Posterior vena cava (tissue), 2 donors: ENCODE results near the gene GPR157. TPM values are rescaled to one million over a fixed set of nuclear protein-coding genes. Genes with fewer than 3 reads are reported as not detected.
A peak's percentile ranks its signal among the peaks of the same experiment; 100 is the strongest.

Experiments used
- DNase-seq: peaks from one replicate; pipeline ENCODE4 v3.0.0-alpha.2; 2020; ENCODE audit warnings: low spot score
- intact Hi-C, 2 donors: fragments of 100-400 bp; cut with DNase I; formaldehyde crosslinking; loops; one replicate each; pipeline versions ENCODE4 v1.14.1 to v1.14.2; 2022 to 2023
- total RNA-seq, 2 donors: library from RNA; stranded (reverse); fragmentation: NEBNext Ultra II Directional; extraction: Animal tissue kit (Norgen Biotek cat#: 25700); gene quantifications; one replicate each; pipeline ENCODE4 v1.2.1, GENCODE V29; 2021
- donor health status: DM: yes; HTN: yes; CAD: no.
- donor health status: DM: yes; HTN: yes; CAD: no.

GPR157 gene
- total RNA-seq, 2 donors from 2014 or later = 8.3 to 9.9 TPM

DNA sequence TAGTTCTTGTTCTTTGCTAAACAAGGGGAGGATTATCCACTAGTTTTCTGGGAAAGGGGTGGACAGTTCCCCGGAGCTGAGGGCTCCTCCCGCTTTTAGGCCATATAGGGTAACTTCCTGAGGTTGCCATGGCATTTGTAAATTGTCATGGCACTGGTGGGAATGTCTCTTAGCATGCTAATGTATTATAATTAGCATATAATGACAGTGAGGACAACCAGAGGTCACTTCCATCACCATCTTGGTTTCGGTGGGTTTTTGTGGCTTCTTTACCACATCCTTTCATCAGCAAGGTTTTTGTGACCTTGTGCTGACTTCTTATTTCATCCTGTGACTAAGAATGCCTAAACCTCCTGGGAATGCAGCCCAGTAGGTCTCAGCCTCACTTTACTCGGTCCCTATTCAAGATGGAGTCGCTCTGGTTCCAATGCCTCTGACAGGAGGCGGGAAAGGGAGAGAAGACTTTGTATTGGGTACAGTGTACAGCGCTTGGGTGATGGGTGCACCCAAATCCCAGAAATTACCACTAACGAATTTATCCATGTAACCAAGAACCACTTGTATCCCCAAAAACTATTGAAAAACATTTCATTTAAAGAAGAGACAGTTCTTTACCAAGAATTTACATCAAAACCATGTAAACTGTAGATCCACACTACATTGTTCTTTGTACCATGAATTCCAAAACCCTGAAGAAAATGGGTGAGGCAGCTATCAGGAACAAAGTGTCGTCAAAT lies 50.7 kb downstream of the GPR157 start:
- intact Hi-C loops = no loop called here
- DNase-seq = no peak

DNA sequence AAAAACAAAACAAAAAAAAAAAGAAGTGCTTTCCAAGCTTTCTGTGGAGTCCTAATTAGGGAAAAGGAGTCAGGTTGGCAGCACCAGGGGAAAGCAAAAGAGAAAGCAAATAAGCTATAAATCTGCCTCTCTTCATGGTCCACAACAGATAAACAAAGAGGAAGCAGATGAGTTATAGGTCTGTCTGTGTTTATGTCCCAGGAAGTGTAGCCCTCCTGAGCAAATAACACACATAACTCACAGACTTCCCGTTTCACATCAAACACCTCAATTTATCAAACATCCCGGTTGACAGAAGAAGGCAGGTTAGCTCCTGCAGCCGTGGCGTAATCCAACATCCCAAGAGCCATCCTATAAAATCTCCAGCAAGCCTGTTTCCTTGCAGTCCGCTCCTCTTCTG lies 53.9 kb downstream of the GPR157 start:
- intact Hi-C loops = no loop called here
- DNase-seq = no peak

DNA sequence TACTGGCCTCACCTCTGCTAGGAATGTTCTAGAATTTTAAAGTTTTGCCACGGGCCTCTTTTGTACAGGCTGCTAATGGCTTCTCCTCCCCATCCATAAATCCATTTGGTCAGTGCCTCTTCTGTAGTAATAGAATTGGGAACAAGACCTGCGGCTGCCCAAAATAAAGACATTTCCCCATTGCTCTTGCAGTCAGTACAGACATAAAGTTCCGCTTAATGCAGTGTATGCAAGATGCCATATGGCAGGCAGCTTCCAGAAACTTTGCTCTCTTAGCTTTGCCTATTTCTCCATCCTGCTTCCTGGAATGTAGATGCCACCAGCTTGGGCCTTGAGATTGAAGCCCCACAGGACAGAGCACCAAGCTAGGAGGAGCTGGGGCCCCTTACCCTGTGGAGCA lies 55.8 kb downstream of the GPR157 start:
- no peak for DNase-seq
- intact Hi-C loops = no loop called here

DNA sequence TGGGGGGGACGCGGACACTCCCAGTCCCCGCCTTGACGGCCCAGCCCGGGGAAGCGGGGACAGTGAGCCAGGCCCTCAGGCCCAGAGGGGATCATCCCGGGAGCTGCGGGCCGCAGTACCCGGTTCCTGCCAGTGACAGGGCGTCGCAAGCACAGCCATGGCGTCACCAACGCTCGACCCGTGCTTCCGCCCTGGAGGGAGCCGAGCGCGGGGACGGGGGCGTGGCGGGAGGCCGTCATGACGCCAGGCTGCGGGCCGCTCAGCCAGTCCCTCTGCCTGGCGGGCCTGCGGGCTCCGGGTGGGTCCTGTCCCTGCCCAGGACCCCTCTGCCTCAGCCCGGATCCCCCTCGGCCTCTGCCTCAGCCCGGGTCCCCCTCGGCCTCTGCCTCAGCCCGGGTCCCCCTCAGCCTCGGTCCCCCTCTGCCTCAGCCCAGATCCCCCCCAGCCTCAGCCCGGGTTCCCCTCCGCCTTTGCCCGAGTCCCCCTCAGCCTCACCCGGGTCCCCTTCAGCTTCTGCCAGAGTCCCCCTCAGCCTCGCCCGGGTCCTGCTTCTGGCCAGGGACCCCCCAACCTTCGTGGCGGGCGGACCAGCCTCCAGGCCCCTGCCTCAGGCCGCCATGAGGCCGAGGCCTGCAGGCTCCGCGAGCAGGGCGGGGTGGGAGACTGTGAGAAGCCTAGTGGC lies 57.2 kb downstream of the GPR157 start:
- DNase-seq = no peak
- intact Hi-C loops = no loop called here

DNA sequence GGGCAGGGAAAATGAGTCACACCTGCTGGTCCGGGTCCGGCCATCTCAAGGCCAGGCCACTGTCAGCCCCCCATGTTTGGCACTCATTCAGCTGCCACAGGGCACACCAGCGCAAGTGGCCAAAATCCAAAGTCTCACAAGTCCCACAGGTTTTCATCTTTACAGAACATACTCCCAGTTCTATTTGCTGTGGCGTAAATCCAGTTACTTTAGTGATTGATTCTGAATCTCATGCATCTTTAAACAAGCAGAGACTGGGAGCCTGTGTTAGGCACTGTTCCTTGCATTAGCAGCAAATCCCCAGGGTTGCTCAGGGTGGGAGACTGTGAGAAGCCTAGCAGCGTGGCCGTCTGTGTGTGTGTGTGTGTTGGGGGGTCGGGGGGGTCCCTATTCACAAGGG lies 58.4 kb downstream of the GPR157 start:
- peak; percentile 45 for DNase-seq
- intact Hi-C loops = no loop called here

DNA sequence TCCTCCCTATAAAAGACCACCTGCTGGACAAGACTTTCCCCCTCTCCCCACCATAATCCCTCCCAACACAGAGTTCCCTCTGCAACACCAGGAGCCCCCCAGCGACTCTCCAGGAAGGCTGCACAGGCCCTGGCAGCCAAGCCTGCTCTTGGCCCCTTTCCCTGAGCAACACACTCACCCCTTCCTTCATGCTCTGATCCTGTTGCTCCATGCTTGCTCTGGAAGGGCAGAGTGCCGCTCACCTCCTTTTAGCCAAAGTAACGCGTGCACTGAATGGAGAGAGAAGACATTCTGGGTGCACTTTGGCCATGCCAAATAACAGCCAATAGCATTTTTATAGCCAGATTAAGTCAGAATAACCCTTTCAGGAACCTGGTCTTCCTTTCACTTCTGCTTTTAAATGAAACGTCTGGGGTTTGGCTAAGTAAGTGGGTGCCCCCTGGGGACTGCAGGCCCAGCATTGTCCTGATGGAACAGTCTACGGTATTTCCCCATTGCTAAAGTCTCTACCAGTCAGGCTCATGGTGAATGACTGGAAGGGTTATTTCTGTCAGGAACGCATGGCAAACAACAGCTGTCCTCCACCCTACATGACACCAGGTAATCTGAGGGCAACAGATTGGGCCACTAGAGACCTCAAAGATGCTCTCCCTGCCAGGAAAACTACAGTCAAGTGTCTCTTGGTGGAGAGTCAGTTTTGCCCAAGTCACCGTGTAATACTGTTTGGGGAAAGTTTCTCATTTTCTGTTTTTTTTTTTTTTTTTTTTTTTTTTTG lies 59.4 kb downstream of the GPR157 start, which contains the start of gene SLC2A5:
Gene SLC2A5 (minus strand): TSS at position 310 of the 775 bp plus-strand sequence. CDS start 99 bp downstream, at position 211.
- DNase-seq = peak; percentile 78
- intact Hi-C loops = no loop called here

DNA sequence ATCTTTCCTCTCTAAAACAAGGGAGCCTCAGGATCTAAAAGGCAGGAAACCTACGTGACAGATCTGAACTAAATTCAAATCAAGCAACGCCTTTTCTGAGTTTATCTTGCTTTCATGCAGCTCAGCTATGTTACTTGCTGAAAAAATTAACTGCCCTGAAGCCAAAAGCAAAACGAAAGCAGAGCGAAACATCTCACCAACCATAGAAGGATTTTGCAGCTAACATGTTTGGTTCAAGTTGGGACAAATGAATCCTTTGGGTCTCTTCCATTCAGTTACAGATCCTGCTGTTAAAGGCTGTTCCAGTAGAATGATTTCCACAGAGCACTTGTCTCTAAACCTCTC lies 59.9 kb downstream of the GPR157 start:
- intact Hi-C loops = no loop called here
- DNase-seq = no peak

DNA sequence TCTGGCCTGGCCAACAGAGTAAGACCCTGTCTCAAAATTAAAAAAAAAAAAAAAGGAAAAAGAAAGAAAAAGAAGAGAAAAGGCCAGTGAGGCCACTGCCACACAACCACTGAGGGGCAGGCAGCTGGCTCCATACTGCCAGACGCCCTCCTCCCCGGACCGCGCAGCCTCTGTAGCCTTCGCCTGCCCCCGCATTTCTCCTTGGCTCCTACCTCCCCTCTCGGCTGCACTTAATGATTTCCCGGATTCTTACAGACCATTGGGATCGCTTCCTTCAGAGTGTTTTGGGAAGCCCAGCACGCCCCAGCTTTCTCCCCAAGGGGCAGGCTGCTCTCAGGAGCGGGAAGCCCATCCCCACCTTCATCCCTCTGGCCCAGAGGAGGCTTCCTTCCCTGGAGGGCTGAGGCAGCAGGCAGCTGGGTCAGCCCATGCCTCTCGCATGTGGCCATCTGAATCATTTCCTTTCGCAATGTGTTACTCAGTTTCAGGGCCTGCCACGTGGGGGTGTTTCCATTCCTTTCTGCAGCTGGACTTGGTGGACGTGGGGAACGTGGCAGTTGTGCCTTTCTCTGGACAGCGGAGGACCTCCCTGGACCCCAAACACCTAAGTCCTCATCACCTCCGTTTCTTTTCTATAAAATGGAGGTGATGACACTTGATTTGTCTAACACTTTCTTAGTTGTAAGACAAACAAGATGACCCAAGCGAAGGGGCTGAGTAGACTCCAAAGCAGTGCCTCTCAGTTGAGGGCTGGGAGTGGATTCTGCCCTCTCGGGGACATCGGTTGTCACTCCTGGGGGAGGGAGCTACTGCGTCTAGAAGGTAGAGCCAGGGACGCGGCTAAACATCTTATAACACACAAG lies 61.7 kb downstream of the GPR157 start:
- peak; percentile 87 for DNase-seq
- intact Hi-C loops = no loop called here

DNA sequence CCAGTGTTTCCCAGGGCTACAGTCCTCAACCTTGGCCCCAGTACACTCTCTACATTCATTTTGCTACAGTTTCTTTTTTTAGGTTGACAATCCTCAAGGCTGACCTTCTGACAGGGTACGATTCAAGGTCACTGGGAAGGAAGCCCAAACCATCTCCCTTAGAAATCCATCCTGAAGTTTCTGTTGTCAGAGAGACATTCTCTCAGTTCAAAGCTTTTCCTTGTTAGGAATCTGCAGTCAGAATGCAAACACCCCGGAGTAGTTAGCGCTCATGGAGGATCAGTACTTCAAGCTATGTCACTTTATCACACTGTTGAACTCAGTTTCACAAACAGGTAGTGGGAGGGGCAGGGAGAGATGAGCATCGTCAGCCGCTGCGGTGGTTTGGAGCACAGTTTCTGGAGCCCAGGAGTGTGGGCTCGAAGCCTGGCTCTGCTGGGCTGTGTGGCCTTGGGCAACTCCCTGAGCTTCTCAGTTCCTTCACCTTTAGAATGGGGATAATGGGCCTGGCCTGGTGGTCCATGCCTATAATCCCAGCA lies 63.6 kb downstream of the GPR157 start:
- peak; percentile 64 for DNase-seq
- intact Hi-C loops = no loop called here

DNA sequence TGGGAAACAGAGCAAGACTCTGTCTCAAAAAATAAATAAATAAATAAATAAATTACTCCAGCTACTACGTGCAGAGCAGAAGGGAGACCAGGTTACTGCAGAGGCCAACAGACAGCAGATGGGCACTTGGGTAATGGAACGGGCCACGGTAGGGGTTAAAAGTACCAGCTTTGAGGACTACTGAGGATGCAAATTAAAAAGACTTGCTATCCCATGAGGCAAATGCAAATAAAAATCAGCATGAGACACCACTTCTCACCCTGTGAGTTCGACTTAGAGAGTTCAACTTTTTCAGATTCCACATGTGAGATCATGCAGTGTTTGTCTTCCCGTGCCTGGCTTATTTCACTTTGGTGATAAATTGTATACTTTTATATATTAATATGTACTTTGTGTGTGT lies 66.1 kb downstream of the GPR157 start:
- intact Hi-C loops = no loop called here
- DNase-seq = no peak

DNA sequence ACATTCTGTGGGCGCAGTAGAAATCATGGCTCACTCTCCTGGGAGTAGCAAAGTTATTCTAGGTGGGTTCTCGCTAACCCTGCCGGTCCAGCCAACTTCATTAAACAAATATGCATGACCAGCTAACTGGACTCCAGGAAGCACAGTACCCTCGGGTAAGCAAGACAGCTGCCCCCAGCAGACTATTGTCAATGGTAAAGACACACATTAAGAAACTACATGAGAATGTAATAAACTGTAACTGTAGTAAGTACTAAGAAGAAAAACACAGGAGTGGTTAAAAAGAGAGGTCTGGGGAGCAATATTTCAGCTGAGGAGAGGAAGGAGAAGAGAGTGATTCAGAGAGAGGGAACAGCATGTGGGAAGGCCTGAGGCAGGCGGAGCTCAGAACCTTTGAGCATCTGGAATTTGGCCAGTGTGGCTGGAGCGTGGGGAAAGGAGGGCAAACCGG lies 66.9 kb downstream of the GPR157 start:
- intact Hi-C loops = no loop called here
- peak; percentile 66 for DNase-seq

DNA sequence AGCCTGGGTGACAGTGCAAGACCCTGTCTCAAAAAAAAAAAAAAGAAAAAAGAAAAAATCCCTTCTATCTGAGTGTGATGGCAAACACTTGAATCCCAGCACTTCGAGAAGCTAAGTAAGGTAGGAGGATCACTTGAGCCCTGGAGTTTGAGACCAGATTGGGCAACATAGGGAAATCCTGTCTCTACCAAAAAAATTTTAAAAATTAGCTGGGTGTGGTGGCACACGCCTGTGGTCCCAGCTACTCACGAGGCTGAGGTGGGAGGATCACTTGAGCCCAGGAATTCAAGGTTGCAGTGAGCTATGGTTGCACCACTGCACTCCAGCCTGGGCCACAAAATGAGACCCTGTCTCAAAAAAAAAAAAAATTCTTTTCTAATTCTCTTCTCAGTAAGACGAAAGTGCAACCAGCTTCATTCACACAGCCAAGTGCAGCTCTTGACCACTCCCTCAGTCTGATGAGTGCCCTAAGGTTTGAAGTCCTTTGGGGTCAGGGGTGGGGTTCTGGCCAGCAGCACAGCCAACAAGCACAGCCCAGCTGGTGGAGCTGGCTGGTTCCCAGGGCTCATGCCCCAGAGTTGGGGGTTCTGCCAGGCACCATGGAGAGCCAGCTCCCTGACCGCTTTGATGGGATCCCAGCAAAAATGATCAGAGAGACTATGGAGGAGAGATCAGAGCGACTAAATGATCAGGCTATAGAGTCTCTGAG lies 67.5 kb downstream of the GPR157 start:
- DNase-seq = peak; percentile 62
- intact Hi-C loops = no loop called here

DNA sequence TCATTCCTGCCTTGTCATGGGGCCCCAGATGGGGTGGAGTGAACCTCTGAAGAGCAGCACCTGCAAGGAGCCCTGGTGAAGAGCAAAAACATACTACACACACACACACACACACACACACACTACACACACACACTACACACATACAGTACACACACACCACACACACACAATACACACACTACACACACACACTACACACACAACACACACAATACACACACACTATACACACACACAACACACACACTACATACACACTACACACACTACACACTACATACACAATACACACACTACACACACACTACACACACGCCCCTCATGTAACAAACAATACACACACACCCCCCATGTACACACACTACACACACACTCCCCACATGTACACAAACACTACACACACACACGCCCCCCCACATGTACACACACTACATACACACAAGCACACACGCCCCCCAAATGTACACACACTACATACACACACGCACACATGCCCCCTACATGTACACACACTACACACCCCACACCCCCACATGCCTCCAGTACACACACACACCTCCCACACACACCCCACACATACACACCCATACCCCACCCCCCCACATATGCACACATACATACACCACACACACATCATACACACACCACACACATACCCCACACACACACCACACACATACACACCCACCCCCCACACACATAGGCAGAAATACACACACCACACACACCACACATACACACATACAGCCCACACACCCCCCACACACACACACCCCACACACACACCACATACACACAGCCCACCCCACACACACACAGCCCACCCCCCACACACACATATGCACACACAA lies 68.8 kb downstream of the GPR157 start:
- intact Hi-C loops = no loop called here
- DNase-seq = peak; percentile 18

DNA sequence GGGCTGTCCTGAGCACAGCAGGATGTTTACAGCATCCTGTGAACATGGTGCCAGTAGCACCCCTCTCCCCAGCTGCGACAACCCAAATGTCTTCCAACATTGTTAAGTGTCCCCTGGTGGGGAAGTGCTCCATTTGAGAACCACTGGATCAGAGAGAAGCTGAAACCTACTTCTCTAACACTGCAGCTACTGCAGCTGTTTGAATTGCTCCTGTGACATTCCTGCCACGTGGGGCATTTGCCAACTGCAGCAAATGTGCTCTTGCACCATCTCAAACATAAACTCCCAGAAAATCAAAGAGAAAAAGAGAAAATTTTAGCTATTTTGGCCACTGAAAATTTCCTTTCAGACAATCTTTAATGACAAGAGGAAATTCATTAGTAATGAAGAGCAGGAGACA lies 70.4 kb downstream of the GPR157 start:
- DNase-seq = peak; percentile 26
- intact Hi-C loops = no loop called here

DNA sequence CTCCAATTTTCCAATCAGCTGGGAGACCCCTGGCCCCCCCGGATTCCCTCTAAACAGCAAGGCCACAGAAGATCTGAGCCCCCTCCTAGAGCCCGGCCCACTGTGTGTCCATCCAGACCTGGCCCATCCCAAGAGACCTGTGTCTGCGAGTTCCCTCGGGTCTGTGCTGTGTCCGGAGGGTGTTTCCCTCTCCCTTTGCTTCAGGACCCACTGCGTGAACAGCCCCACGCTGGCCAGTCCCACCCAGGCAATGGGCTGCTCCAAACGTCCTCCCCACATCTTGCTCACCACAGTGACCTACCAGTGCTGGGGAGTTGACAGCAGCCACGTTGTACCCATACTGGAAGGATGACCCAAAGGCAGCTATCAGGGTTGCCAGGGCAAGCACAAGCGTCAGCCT lies 71.1 kb downstream of the GPR157 start:
- intact Hi-C loops = no loop called here
- DNase-seq = peak; percentile 67

DNA sequence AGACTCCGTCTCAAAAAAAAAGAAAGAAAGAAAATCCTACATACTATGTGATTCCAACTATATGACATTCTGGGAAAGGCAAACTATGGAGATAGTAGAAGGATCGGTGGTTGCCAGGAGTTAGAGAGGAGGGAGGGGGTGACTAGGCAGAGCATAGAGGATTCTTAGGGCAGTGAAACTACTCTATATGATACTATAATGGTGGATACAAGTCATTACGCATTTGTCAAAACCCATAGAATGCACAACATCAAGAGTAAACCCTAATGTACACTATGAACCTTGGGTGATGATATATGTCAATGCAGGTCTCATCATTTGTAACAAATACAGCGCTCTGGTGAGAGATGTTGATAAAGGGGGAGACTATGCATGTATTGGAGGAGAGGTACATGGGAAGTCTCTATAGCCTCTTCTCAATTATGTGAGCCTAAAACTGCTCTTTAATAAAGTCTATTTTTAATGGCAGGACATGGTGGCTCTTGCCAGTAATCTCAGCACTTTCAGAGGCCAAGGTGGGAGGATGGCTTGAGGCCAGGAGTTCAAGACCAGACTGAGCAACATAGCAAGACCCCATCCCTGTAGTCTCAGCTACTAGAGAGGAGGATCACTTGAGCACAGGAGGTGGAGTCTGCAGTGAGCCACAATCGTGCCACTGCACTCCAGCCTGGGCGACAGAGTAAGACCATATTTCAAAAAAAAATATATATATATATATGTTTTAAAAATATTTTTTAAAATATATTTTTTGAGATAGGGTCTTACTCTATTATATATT lies 76.4 kb downstream of the GPR157 start:
- intact Hi-C loops = no loop called here
- DNase-seq = peak; percentile 36

DNA sequence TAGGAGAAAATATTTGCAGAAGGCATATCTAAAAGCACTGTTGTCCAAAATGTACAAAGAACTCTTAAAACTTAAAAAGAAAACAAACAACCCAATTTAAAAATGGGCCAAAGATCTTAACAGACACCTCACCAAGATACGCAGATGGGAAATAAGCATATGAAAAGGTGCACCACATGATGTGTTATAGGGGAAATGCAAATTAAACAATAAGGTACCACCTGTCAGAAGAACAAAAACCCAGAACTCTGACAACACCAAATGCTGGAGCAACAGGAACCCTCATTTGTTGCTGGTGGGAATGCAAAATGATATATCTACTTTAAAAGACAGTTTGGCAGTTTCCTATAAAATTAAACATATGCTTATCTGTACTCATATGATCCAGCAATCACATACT lies 77.5 kb downstream of the GPR157 start:
- intact Hi-C loops = no loop called here
- DNase-seq = no peak
